OCI-LY1 (cell line): ENCODE results near the gene AKR1C2.
"Not testable (repeated sequence)": the region's sequence is repeated elsewhere in the genome, so short reads cannot be mapped to it uniquely, and the experiment has no call there.

ENCODE experiments used
- H2AFZ ChIP-seq: fragments of 200-600 bp; sonication (generic), shearing (Covaris generic); 2 replicates; pipeline ENCODE4 v1.6.0; 2014; ENCODE audit warnings: antibody characterized with exemption, mild to moderate bottlenecking, low read length
- H3F3A ChIP-seq: fragments of 200-600 bp; sonication (generic), shearing (Covaris generic); 2 replicates; pipeline ENCODE4 v1.6.0; 2014; ENCODE audit warnings: mild to moderate bottlenecking, antibody characterized with exemption, low read length, moderate library complexity; ENCODE audit not compliant: insufficient read depth
- H3K27ac ChIP-seq: fragments of 200-600 bp; sonication (generic); 2 replicates; pipeline ENCODE4 v1.5.1; 2014; ENCODE audit warnings: low read length, mixed run types, mild to moderate bottlenecking, low read depth; ENCODE audit not compliant: poor library complexity, severe bottlenecking
- H3K27me3 ChIP-seq: fragments of 200-600 bp; sonication (generic); 2 replicates; pipeline ENCODE4 v1.6.0; 2014; ENCODE audit warnings: antibody characterized with exemption, mild to moderate bottlenecking, low read length, moderate library complexity; ENCODE audit not compliant: insufficient read depth
- H3K36me3 ChIP-seq: fragments of 200-600 bp; sonication (generic); 2 replicates; pipeline ENCODE4 v1.6.1; 2014; ENCODE audit warnings: mild to moderate bottlenecking, antibody characterized with exemption, low read length, moderate library complexity, mixed read lengths; ENCODE audit not compliant: insufficient read depth
- H3K4me1 ChIP-seq: fragments of 200-600 bp; sonication (generic); 2 replicates; pipeline ENCODE4 v1.5.1; 2014; ENCODE audit warnings: mild to moderate bottlenecking, low read length, moderate library complexity; ENCODE audit not compliant: insufficient read depth, severe bottlenecking
- H3K4me2 ChIP-seq: fragments of 200-600 bp; sonication (generic), shearing (Covaris generic); 2 replicates; pipeline ENCODE4 v1.6.1; 2014; ENCODE audit warnings: low read length
- H3K4me3 ChIP-seq: fragments of 200-600 bp; sonication (generic); 2 replicates; pipeline ENCODE4 v1.5.1; 2014; ENCODE audit warnings: low read length, low read depth, mild to moderate bottlenecking, mixed read lengths; ENCODE audit not compliant: poor library complexity, severe bottlenecking
- H3K79me2 ChIP-seq: fragments of 200-600 bp; shearing (Covaris generic); 2 replicates; pipeline ENCODE4 v1.6.1; 2016; ENCODE audit warnings: mixed run types, low read length, mixed read lengths; ENCODE audit not compliant: insufficient read depth
- H3K9ac ChIP-seq: fragments of 200-600 bp; sonication (generic), shearing (Covaris generic); 2 replicates; pipeline ENCODE4 v1.6.1; 2014; ENCODE audit warnings: mild to moderate bottlenecking, low read length, mixed read lengths
- H3K9me2 ChIP-seq: fragments of 200-600 bp; sonication (generic), shearing (Covaris generic); 2 replicates; pipeline ENCODE4 v1.6.1; 2014; ENCODE audit warnings: low read depth, mild to moderate bottlenecking, low read length, mixed read lengths
- H3K9me3 ChIP-seq: fragments of 200-600 bp; shearing (Covaris generic); 2 replicates; pipeline ENCODE4 v1.6.1; 2014; ENCODE audit warnings: low read length, mixed read lengths
- H4K20me1 ChIP-seq: fragments of 200-600 bp; sonication (generic), shearing (Covaris generic); 2 replicates; pipeline ENCODE4 v1.6.0; 2016; ENCODE audit warnings: mild to moderate bottlenecking, low read length; ENCODE audit not compliant: insufficient read depth
- EZH2 ChIP-seq: fragments of 200-600 bp; sonication (generic), shearing (Covaris generic); IDR thresholded peaks from 2 replicates; pipeline ENCODE4 v1.8.0; 2017; ENCODE audit warnings: borderline replicate concordance, mixed run types, mild to moderate bottlenecking, antibody characterized with exemption, low read length, moderate library complexity, mixed read lengths
- TF ChIP-seq, protein P1 (sequence below): fragments of 200-600 bp; sonication (generic), shearing (Covaris generic); IDR thresholded peaks from 2 replicates; pipeline ENCODE4 v1.5.1; 2017; ENCODE audit warnings: mild to moderate bottlenecking, antibody characterized with exemption, low read length, moderate library complexity, mixed read lengths

AKR1C2 gene

DNA sequence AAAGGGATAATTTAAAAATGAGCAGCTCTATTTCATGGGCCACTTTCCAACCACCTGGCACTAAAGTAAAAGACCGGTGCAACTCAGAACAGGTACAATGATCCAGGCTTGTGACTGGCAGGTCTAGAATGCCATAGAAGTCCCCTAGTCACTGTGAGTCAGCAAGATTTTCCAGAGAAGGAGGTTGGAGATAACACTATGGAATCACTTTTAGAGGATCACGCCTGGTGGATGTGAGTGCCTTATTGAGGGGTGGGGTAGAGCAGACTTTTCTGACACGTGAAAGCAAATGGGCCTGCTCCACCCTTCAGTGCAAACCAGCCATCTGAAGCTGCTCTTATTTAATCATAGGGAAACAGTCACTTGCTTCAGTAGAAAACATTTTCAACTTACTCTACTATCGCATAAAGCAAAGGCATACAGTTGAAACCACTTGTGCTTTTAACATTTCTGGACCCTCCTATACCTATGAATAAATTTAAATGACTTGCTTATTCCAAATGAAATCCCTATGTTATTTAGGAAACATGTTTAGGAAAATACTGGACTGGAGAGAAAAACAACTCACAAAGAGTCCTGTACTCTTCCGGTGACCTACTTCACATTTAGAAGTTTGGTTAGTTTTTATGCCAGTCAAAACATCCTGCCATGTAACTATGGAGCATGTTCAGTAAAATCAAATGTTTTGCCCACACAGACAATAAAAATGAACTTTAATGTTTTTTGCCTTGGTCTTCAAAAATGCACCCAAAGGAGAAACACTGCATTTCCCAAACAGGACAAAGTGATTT lies 61.9 kb downstream of the AKR1C2 start:
- Histone ChIP-seq H3K9me2 (no peaks in the 10 kb centered on the region), H3K79me2 (no peaks in the 10 kb centered on the region), H3K36me3 (no peaks in the 10 kb centered on the region), H3K4me1 (no peaks in the 10 kb centered on the region), H3K27me3 (no peaks in the 10 kb centered on the region), H3K4me2 (no peak overlapping the region), H3K27ac (no peak overlapping the region), H3F3A (no peaks in the 10 kb centered on the region), H3K9me3 (no peaks in the 10 kb centered on the region), H3K4me3 (no peak overlapping the region), H4K20me1 (no peaks in the 10 kb centered on the region), H3K9ac (no peak overlapping the region), H2AFZ (no peak overlapping the region)
- no peak for TF ChIP-seq EZH2
- TF ChIP-seq, protein P1, sequence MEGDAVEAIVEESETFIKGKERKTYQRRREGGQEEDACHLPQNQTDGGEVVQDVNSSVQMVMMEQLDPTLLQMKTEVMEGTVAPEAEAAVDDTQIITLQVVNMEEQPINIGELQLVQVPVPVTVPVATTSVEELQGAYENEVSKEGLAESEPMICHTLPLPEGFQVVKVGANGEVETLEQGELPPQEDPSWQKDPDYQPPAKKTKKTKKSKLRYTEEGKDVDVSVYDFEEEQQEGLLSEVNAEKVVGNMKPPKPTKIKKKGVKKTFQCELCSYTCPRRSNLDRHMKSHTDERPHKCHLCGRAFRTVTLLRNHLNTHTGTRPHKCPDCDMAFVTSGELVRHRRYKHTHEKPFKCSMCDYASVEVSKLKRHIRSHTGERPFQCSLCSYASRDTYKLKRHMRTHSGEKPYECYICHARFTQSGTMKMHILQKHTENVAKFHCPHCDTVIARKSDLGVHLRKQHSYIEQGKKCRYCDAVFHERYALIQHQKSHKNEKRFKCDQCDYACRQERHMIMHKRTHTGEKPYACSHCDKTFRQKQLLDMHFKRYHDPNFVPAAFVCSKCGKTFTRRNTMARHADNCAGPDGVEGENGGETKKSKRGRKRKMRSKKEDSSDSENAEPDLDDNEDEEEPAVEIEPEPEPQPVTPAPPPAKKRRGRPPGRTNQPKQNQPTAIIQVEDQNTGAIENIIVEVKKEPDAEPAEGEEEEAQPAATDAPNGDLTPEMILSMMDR, result no peak

GRCh38 chr10:4940909-4941308 lies 62.7 kb downstream of the AKR1C2 start:
- not testable (repeated sequence) for H3K9me2 ChIP-seq, H3K9ac ChIP-seq, H3K36me3 ChIP-seq, H4K20me1 ChIP-seq, H3K27me3 ChIP-seq, H3K4me1 ChIP-seq, H3K4me3 ChIP-seq, H3K9me3 ChIP-seq, H2AFZ ChIP-seq, H3K79me2 ChIP-seq, H3K27ac ChIP-seq, H3K4me2 ChIP-seq, H3F3A ChIP-seq

GRCh38 chr10:4940073-4940428 lies 63.6 kb downstream of the AKR1C2 start:
- H3K36me3 ChIP-seq, H3K9ac ChIP-seq, H3K27me3 ChIP-seq, H2AFZ ChIP-seq, H3K9me2 ChIP-seq, H3K4me3 ChIP-seq, H3K9me3 ChIP-seq, H4K20me1 ChIP-seq, H3K79me2 ChIP-seq, H3K4me2 ChIP-seq, H3K27ac ChIP-seq, H3F3A ChIP-seq, H3K4me1 ChIP-seq: not testable (repeated sequence)

GRCh38 chr10:4939224-4940072 lies 64.2 kb downstream of the AKR1C2 start:
- Histone ChIP-seq H3K36me3 (no peaks in the 10 kb centered on the region), H2AFZ (no peak overlapping the region), H3K9me3 (no peaks in the 10 kb centered on the region), H3K9me2 (no peaks in the 10 kb centered on the region), H3K79me2 (no peaks in the 10 kb centered on the region), H3K9ac (no peak overlapping the region), H3K27me3 (no peaks in the 10 kb centered on the region), H3K4me3 (no peak overlapping the region), H3K4me2 (no peak overlapping the region), H3F3A (no peaks in the 10 kb centered on the region), H3K27ac (no peak overlapping the region), H3K4me1 (no peaks in the 10 kb centered on the region), H4K20me1 (no peaks in the 10 kb centered on the region)
- TF ChIP-seq, protein P1, result no peak
- no peak for TF ChIP-seq EZH2
